ENCODE results near the gene ZSWIM6. TPM values are rescaled to one million over a fixed set of nuclear protein-coding genes. Genes with fewer than 3 reads are reported as not detected.
"Not testable (repeated sequence)": the region's sequence is repeated elsewhere in the genome, so short reads cannot be mapped to it uniquely, and the experiment has no call there.

The ZSWIM6 gene
- total and polyA plus RNA-seq, 11 donors: 1.9 to 14.9 (median 6.3) TPM

GRCh38 chr5:61412361-61412760 is 80.3 kb downstream of the ZSWIM6 start:
- TF ChIP-seq CTCF (IDR thresholded peaks at IDR 0.05): no peak
- no peak for TF ChIP-seq POLR2A (IDR thresholded peaks at IDR 0.05)
- Histone ChIP-seq H3K36me3 (no peaks in the 10 kb centered on the region), H3K4me3 (no peak overlapping the region), H3K27me3 (no peaks in the 10 kb centered on the region), H3K27ac (peak overlapping the region in 1 of 12 donors; percentile 26), H3K4me1 (peaks cover 3 to 46% (median 21%) of the 10 kb centered on the region in 12 donors), H3K9me3 (no peaks in the 10 kb centered on the region)
- DNase-seq (no peak), ATAC-seq (no peak)
- WGBS, 4 donors: 86 to 96% (median 95%) methylated on average over 2 of the region's 2 CpGs
- intact Hi-C loops (cut with DNase I): loop anchor here in 1 of 10 donors (10.0 kb wide), 1 partner anchor 242 kb away; no protein-coding TSS in a partner anchor

DNA sequence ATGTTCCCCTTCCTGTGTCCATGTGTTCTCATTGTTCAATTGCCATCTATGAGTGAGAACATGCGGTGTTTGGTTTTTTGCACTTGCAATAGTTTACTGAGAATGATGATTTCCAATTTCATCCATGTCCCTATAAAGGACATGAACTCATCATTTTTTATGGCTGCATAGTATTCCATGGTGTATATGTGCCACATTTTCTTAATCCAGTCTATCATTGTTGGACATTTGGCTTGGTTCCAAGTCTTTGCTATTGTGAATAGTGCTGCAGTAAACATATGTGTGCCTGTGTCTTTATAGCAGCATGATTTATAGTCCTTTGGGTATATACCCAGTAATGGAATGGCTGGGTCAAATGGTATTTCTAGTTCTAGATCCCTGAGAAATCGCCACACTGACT is 81.1 kb downstream of the ZSWIM6 start:
- not testable (repeated sequence) for DNase-seq, H3K4me3 ChIP-seq, H3K27me3 ChIP-seq, H3K36me3 ChIP-seq, H3K27ac ChIP-seq, H3K9me3 ChIP-seq, ATAC-seq
- H3K4me1 ChIP-seq: peaks cover 3 to 37% (median 15%) of the 10 kb centered on the region in 12 donors
- intact Hi-C loops (cut with DNase I): loop anchor here in 1 of 10 donors (10.0 kb wide), 1 partner anchor 242 kb away; no protein-coding TSS in a partner anchor
- WGBS, 4 donors: 79 to 100% (median 95%) methylated on average over 2 of the region's 2 CpGs

DNA sequence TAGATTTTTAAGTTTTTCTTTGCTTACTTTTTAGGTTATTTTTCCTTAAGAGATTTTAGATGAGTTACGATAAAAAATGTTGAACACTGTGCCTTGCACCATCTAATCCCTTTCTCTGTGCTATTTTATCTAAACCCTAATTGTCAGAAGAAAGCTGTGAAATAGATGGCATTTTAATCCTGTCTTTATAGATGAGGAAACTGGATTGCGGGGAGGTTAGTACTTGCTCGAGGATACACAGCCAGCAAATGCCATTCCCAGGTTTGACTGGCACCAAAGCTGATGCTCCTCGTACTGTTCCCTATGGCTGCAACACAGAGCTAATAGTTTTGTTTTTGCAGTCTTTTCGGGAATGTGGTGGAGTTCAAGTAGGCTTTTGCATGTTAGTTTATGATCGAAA is 82.7 kb downstream of the ZSWIM6 start:
- peaks cover 0 to 25% (median 3%) of the 10 kb centered on the region in 12 donors for H3K4me1 ChIP-seq
- ATAC-seq (no peak), DNase-seq (no peak)
- TF ChIP-seq CTCF (IDR thresholded peaks at IDR 0.05): no peak
- no peak for TF ChIP-seq POLR2A (IDR thresholded peaks at IDR 0.05)
- H3K9me3 ChIP-seq: no peaks in the 10 kb centered on the region
- H3K4me3 ChIP-seq: no peak overlapping the region
- intact Hi-C loops (cut with DNase I): loop anchor here in 2 of 10 donors (5.0 to 10.0 kb wide), 2 partner anchors 240 to 242 kb away; no protein-coding TSS in a partner anchor
- 90 to 98% (median 95%) methylated on average over 6 of the region's 6 CpGs for WGBS, 4 donors
- no peaks in the 10 kb centered on the region for H3K36me3 ChIP-seq
- no peaks in the 10 kb centered on the region for H3K27me3 ChIP-seq
- no peak overlapping the region for H3K27ac ChIP-seq

- ATAC-seq: no peak
- Histone ChIP-seq H3K4me3 (no peak overlapping the region), H3K27me3 (no peaks in the 10 kb centered on the region), H3K27ac (no peak overlapping the region), H3K36me3 (no peaks in the 10 kb centered on the region), H3K4me1 (peaks cover 0 to 23% (median 2%) of the 10 kb centered on the region in 12 donors), H3K9me3 (peaks cover 0 to 1% (median 0%) of the 10 kb centered on the region in 12 donors)
- no peak for DNase-seq
- intact Hi-C loops (cut with DNase I): loop anchor here in 2 of 10 donors (5.0 to 10.0 kb wide), 2 partner anchors 239 to 241 kb away; no protein-coding TSS in a partner anchor
- WGBS, 4 donors: 67 to 76% (median 73%) methylated on average over 5 of the region's 5 CpGs
- TF ChIP-seq POLR2A (IDR thresholded peaks at IDR 0.05) (no peak), CTCF (IDR thresholded peaks at IDR 0.05) (no peak)
Observed at GRCh38 chr5:61416010-61416409, 84.0 kb downstream of the ZSWIM6 start.

- peaks cover 0 to 5% (median 0%) of the 10 kb centered on the region in 12 donors for H3K9me3 ChIP-seq
- intact Hi-C loops (cut with DNase I): loop anchor here in 2 of 10 donors (5.0 to 10.0 kb wide), 2 partner anchors 238 to 241 kb away; no protein-coding TSS in a partner anchor
- DNase-seq (no peak), ATAC-seq (no peak)
- no peak overlapping the region for H3K27ac ChIP-seq
- no peaks in the 10 kb centered on the region for H3K27me3 ChIP-seq
- H3K36me3 ChIP-seq: no peaks in the 10 kb centered on the region
- TF ChIP-seq CTCF (IDR thresholded peaks at IDR 0.05): peak in 1 of 12 donors; percentile 9
- TF ChIP-seq POLR2A (IDR thresholded peaks at IDR 0.05): no peak
- 63 to 82% (median 68%) methylated on average over 1 of the region's 1 CpG for WGBS, 4 donors
- H3K4me1 ChIP-seq: peaks cover 0 to 23% (median 2%) of the 10 kb centered on the region in 12 donors
- H3K4me3 ChIP-seq: no peak overlapping the region
Observed at GRCh38 chr5:61416420-61416819, 84.4 kb downstream of the ZSWIM6 start.

Data from heart left ventricle (tissue), 16 donors.